ENCODE results near the gene MAGT1. TPM values are rescaled to one million over a fixed set of nuclear protein-coding genes. Genes with fewer than 3 reads are reported as not detected.

Gene MAGT1
- total and polyA plus RNA-seq, 2 experiments from 2014 or later, result 23.4 to 42.2 TPM

- TF ChIP-seq ZNF462 (CRISPR knock-in tag; IDR thresholded peaks at IDR 0.05) (no peak), NANOG (IDR thresholded peaks at IDR 0.05; ENCODE audit: borderline replicate concordance) (no peak), REST (IDR thresholded peaks at IDR 0.05; ENCODE audit: unreplicated experiment) (no peak), STAT1 (IDR thresholded peaks at IDR 0.05; ENCODE audit: unreplicated experiment) (no peak)
Observed at GRCh38 chrX:77802201-77802600, 93.0 kb downstream of the MAGT1 start (continued).

- DNase-seq (ENCODE audit: low spot score) (no peak), ATAC-seq (no peak)
- H3K4me1 Mint-ChIP-seq, result no peaks in the 10 kb centered on the region
- H3K4me2 ChIP-seq, result no peak overlapping the region
- no peaks in the 10 kb centered on the region for H3K36me3 Mint-ChIP-seq (ENCODE audit: low read depth)
- H3K36me3 ChIP-seq (ENCODE audit: insufficient read depth), result no peaks in the 10 kb centered on the region
- no peak overlapping the region for H2AFZ ChIP-seq
- no peak overlapping the region for H3K27ac Mint-ChIP-seq
- no peaks in the 10 kb centered on the region for H3K79me2 ChIP-seq (replicated peaks; ENCODE audit: insufficient read depth)
- H3K9me3 Mint-ChIP-seq, result no peaks in the 10 kb centered on the region
- no peaks in the 10 kb centered on the region for H3F3A ChIP-seq (replicated peaks; ENCODE audit: low read depth)
- no peak overlapping the region for H3K4me3 ChIP-seq
- H3K4me1 ChIP-seq (ENCODE audit: insufficient read depth), result no peaks in the 10 kb centered on the region
- H3K27me3 Mint-ChIP-seq (ENCODE audit: insufficient read depth, low read depth, poor library complexity), result no peaks in the 10 kb centered on the region
- H3K27ac ChIP-seq (ENCODE audit: low read depth), result no peak overlapping the region
- H3K27me3 ChIP-seq (ENCODE audit: insufficient read depth), result no peaks in the 10 kb centered on the region
- H3K9me2 ChIP-seq (ENCODE audit: insufficient read depth), result no peaks in the 10 kb centered on the region
- no peak overlapping the region for H3K4me3 Mint-ChIP-seq
- no peaks in the 10 kb centered on the region for H4K20me1 ChIP-seq (replicated peaks; ENCODE audit: insufficient read depth)
- TF ChIP-seq EZH2phosphoT487 (IDR thresholded peaks at IDR 0.05; ENCODE audit: unreplicated experiment) (no peak), ETS1 (IDR thresholded peaks at IDR 0.05) (no peak), ZNF331 (CRISPR knock-in tag; IDR thresholded peaks at IDR 0.05; ENCODE audit: low read depth) (no peak), EZH2 (IDR thresholded peaks at IDR 0.05; ENCODE audit: low read depth, unreplicated experiment) (no peak), POLR2AphosphoS5 (IDR thresholded peaks at IDR 0.05; ENCODE audit: low read depth) (no peak)
Observed at GRCh38 chrX:77795124-77795523, 100.1 kb downstream of the MAGT1 start.

Measured in GM23338 (cell line).